ENCODE data around the gene C16orf46. TPM values are rescaled to one million over a fixed set of nuclear protein-coding genes. Genes with fewer than 3 reads are reported as not detected.

The C16orf46 gene, protein sequence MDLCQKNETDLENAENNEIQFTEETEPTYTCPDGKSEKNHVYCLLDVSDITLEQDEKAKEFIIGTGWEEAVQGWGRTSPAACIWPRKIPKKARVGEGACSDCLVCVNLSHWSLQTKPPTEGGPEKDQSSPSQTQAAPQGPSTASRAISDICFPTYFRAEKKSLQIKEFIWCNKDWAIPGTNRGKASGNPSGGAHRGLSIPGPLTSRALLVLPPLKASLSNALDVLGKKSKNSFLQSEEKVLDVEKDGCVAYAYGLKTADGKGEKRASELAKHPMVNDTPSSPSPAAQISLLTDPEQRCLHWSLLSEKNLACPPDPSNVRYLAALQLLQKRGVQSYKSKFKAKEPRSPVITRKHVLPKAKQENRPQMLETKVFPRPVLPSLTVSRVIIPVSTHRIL
- total RNA-seq (1 to 10 TPM in 2 of 7 donors, under 1 TPM in 1, not detected in 4; 0.91 to 1.1 (median 1.1) TPM), polyA plus RNA-seq (under 1 TPM; 0.24 to 0.38 (median 0.26) TPM)
- long read RNA-seq, donor 1, result 0 reads
- long read RNA-seq, donor 2, partial matches to known transcripts, result 0 of 2 reads
- long read RNA-seq, donor 2, other reads (novel, unspliced or antisense), result 0 of 2 reads

- Histone ChIP-seq H3K27ac (peak within 1 kb of the TSS; percentile 87 to 98 (median 95)), H3K36me3 (no peaks in the 10 kb centered on the region), H3K27me3 (replicated peaks in 1 of 7) (no peaks in the 10 kb centered on the region), H3K9me3 (no peaks in the 10 kb centered on the region), H3K4me1 (peaks cover 0 to 14% (median 11%) of the 10 kb centered on the region in 6 donors), H3K4me3 (peak within 1 kb of the TSS; percentile 75 to 98 (median 89))
- DNase-seq, result peak; percentile 100
- TF ChIP-seq POLR2AphosphoS5 (IDR thresholded peaks at IDR 0.05) (peak; percentile 96 to 97 (median 96)), POLR2A (IDR thresholded peaks at IDR 0.05) (peak in 2 of 3 donors; percentile 57 to 63), CTCF (IDR thresholded peaks at IDR 0.05 in 8 of 11, conservative IDR thresholded peaks at IDR 0.05 in 3 of 11) (peak in 2 of 11 experiments; percentile 5 to 18)
- 12 to 21% (median 12%) methylated on average over 31 to 59 of the region's 59 CpGs for WGBS, 5 donors
- intact Hi-C loops (cut with DNase I; ENCODE audit: low total_unique reads), result loop anchor here (5.0 kb wide), 1 partner anchor 40 kb away; the partner anchor contains the start of gene ATMIN
Observed at GRCh38 chr16:81077076-81077940, at the start of gene C16orf46. C16orf46 (minus strand) TSS chr16:81077238; CDS start chr16:81063955, 13,283 bp downstream.

- TF ChIP-seq CTCF (IDR thresholded peaks at IDR 0.05 in 8 of 11, conservative IDR thresholded peaks at IDR 0.05 in 3 of 11), result no peak
- TF ChIP-seq POLR2AphosphoS5 (IDR thresholded peaks at IDR 0.05), result no peak
- TF ChIP-seq POLR2A (IDR thresholded peaks at IDR 0.05), result no peak
- 78 to 84% (median 81%) methylated on average over 17 of the region's 17 CpGs for WGBS, 5 donors
- Histone ChIP-seq H3K36me3 (no peaks in the 10 kb centered on the region), H3K4me3 (no peak overlapping the region), H3K27me3 (replicated peaks in 1 of 7) (no peaks in the 10 kb centered on the region), H3K4me1 (no peaks in the 10 kb centered on the region), H3K9me3 (no peaks in the 10 kb centered on the region), H3K27ac (no peak overlapping the region)
- intact Hi-C loops (cut with DNase I; ENCODE audit: low total_unique reads), result no loop called here
- no peak for DNase-seq
Observed at GRCh38 chr16:81123092-81123852, 46.2 kb upstream of the C16orf46 start.

- TF ChIP-seq POLR2AphosphoS5 (IDR thresholded peaks at IDR 0.05) (no peak), POLR2A (IDR thresholded peaks at IDR 0.05) (no peak), CTCF (IDR thresholded peaks at IDR 0.05 in 8 of 11, conservative IDR thresholded peaks at IDR 0.05 in 3 of 11) (no peak)
- H3K9me3 ChIP-seq, result no peaks in the 10 kb centered on the region
- 77 to 91% (median 90%) methylated on average over 16 of the region's 16 CpGs for WGBS, 5 donors
Observed at GRCh38 chr16:81121474-81121990, 44.5 kb upstream of the C16orf46 start.

More at GRCh38 chr16:81121474-81121990, 44.5 kb upstream of the C16orf46 start:
- Histone ChIP-seq H3K27ac (no peak overlapping the region), H3K36me3 (no peaks in the 10 kb centered on the region), H3K27me3 (replicated peaks in 1 of 7) (peaks cover 0 to 7% (median 0%) of the 10 kb centered on the region in 7 donors), H3K4me3 (no peak overlapping the region), H3K4me1 (no peaks in the 10 kb centered on the region)
- no peak for DNase-seq
- intact Hi-C loops (cut with DNase I; ENCODE audit: low total_unique reads), result no loop called here

Measured in spleen (tissue), 13 donors.